ENCODE measurements around the gene ADCK1. TPM values are rescaled to one million over a fixed set of nuclear protein-coding genes. Genes with fewer than 3 reads are reported as not detected.
"Not testable (repeated sequence)": the region's sequence is repeated elsewhere in the genome, so short reads cannot be mapped to it uniquely, and the experiment has no call there.

Gene ADCK1
- total RNA-seq, 1 experiment from 2014 or later: 10.1 TPM

DNA sequence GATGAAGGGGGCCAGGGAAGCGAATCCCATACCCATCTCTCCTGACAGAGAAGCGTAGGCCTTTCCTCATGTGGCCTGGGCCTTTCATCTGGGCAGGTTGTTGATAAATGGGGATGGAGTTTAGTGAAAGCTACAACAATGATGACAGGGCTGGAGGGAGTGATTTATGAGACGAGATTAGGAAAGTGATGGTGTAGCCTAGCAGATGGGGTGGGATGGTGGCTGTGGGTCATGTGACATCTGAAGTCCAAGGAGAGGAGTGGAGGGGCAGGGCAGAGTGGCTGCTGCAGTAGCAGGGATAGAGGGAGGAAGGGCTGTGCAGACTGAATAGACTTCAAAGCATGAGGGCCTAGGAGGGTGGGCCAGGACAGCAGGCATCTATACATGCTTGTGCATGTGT is 85.5 kb downstream of the ADCK1 start:
- ChIA-PET POLR2A (no interaction called here), CTCF (no interaction called here)
- DNase-seq (ENCODE audit: low read depth, low spot score) (no peak), ATAC-seq (no peak)
- H3K9me3 ChIP-seq (ENCODE audit: control insufficient read depth, insufficient read depth, low read depth, low read length): no peaks in the 10 kb centered on the region
- in situ Hi-C loops (cut with HindIII; ENCODE audit: low pct_unique_long_range_greater_than_20kb, low sequenced_read_pairs): no loop called here
- TF ChIP-seq POLR2AphosphoS5 (IDR thresholded peaks at IDR 0.05; ENCODE audit: low read depth, low read length) (no peak), SIN3A (IDR thresholded peaks at IDR 0.05; ENCODE audit: borderline replicate concordance, insufficient read depth, low read depth, low read length) (no peak), TCF7L2 (IDR thresholded peaks at IDR 0.05; ENCODE audit: low read depth, low read length) (no peak)
- TF ChIP-seq, protein P1, sequence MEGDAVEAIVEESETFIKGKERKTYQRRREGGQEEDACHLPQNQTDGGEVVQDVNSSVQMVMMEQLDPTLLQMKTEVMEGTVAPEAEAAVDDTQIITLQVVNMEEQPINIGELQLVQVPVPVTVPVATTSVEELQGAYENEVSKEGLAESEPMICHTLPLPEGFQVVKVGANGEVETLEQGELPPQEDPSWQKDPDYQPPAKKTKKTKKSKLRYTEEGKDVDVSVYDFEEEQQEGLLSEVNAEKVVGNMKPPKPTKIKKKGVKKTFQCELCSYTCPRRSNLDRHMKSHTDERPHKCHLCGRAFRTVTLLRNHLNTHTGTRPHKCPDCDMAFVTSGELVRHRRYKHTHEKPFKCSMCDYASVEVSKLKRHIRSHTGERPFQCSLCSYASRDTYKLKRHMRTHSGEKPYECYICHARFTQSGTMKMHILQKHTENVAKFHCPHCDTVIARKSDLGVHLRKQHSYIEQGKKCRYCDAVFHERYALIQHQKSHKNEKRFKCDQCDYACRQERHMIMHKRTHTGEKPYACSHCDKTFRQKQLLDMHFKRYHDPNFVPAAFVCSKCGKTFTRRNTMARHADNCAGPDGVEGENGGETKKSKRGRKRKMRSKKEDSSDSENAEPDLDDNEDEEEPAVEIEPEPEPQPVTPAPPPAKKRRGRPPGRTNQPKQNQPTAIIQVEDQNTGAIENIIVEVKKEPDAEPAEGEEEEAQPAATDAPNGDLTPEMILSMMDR (IDR thresholded peaks at IDR 0.05): no peak
- TF ChIP-seq, protein P2, sequence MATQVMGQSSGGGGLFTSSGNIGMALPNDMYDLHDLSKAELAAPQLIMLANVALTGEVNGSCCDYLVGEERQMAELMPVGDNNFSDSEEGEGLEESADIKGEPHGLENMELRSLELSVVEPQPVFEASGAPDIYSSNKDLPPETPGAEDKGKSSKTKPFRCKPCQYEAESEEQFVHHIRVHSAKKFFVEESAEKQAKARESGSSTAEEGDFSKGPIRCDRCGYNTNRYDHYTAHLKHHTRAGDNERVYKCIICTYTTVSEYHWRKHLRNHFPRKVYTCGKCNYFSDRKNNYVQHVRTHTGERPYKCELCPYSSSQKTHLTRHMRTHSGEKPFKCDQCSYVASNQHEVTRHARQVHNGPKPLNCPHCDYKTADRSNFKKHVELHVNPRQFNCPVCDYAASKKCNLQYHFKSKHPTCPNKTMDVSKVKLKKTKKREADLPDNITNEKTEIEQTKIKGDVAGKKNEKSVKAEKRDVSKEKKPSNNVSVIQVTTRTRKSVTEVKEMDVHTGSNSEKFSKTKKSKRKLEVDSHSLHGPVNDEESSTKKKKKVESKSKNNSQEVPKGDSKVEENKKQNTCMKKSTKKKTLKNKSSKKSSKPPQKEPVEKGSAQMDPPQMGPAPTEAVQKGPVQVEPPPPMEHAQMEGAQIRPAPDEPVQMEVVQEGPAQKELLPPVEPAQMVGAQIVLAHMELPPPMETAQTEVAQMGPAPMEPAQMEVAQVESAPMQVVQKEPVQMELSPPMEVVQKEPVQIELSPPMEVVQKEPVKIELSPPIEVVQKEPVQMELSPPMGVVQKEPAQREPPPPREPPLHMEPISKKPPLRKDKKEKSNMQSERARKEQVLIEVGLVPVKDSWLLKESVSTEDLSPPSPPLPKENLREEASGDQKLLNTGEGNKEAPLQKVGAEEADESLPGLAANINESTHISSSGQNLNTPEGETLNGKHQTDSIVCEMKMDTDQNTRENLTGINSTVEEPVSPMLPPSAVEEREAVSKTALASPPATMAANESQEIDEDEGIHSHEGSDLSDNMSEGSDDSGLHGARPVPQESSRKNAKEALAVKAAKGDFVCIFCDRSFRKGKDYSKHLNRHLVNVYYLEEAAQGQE (IDR thresholded peaks at IDR 0.05; ENCODE audit: insufficient read depth in 1 of 2, low read depth in 2 of 2, low read length in 1 of 2): no peak
- H3K4me1 ChIP-seq (ENCODE audit: control insufficient read depth, insufficient read depth, low read length): no peaks in the 10 kb centered on the region
- intact Hi-C loops (cut with micrococcal nuclease; ENCODE audit: unreplicated experiment): no loop called here
- H3K4me3 ChIP-seq (ENCODE audit: low read depth in 2 of 2, low read length in 2 of 2): no peak overlapping the region
- no TSS peak for BruUV-seq (replicated peaks)
- H3K27me3 ChIP-seq (ENCODE audit: control insufficient read depth, insufficient read depth, low read length): no peaks in the 10 kb centered on the region
- no peak overlapping the region for H3K27ac ChIP-seq (ENCODE audit: low read length)
- H3K36me3 ChIP-seq (ENCODE audit: control insufficient read depth, insufficient read depth, low read length): no peaks in the 10 kb centered on the region

DNA sequence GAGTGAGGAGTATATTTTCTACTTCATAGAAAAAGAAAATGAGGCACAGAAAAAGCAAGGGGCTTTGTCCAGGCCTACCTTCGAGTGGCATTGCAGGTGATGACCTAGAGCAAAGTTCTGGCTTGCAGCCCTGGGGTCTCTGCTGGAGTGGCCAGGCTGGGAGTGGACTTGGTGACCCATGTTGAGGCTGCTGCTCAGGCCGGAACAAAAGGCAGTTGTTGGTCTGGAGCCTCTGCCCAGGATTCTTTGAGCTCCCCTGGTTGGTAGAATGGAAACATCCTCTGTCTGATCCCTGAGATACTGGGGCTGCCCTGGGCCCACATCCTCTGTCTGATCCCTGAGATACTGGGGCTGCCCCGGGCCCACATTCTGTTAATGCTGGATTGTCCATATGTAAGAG is 86.1 kb downstream of the ADCK1 start:
- CTCF ChIA-PET: no interaction called here
- ATAC-seq: no peak
- no peaks in the 10 kb centered on the region for H3K27me3 ChIP-seq (ENCODE audit: control insufficient read depth, insufficient read depth, low read length)

DNA sequence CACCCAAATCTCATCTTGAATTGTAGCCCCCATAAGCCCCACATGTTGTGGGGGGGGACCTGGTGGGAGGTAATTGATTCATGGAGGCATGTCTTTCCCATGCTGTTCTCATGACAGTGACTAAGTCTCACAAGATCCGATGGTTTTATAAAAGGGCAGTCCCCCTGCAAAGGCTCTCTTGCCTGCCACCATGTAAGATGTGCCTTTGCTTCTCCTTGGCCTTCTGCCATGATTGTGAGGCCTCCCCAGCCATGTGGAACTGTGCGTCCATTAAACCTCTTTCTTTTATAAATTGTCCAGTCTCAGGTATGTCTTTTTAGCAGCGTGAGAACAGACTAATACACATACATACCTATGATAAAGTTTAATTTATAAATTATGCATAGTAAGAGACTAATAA is 89.0 kb downstream of the ADCK1 start:
- H3K9me3 ChIP-seq (ENCODE audit: control insufficient read depth, insufficient read depth, low read depth, low read length); intact Hi-C loops (cut with micrococcal nuclease; ENCODE audit: unreplicated experiment): not testable (repeated sequence)

More for the DNA sequence above, 86.1 kb downstream of the ADCK1 start:
- no peaks in the 10 kb centered on the region for H3K4me1 ChIP-seq (ENCODE audit: control insufficient read depth, insufficient read depth, low read length)
- POLR2A ChIA-PET: no interaction called here
- intact Hi-C loops (cut with micrococcal nuclease; ENCODE audit: unreplicated experiment) (no loop called here), in situ Hi-C loops (cut with HindIII; ENCODE audit: low pct_unique_long_range_greater_than_20kb, low sequenced_read_pairs) (no loop called here)
- no peak for DNase-seq (ENCODE audit: low read depth, low spot score)
- no peaks in the 10 kb centered on the region for H3K36me3 ChIP-seq (ENCODE audit: control insufficient read depth, insufficient read depth, low read length)
- no peak overlapping the region for H3K27ac ChIP-seq (ENCODE audit: low read length)
- no peak for TF ChIP-seq POLR2AphosphoS5 (IDR thresholded peaks at IDR 0.05; ENCODE audit: low read depth, low read length)
- no peak for TF ChIP-seq SIN3A (IDR thresholded peaks at IDR 0.05; ENCODE audit: borderline replicate concordance, insufficient read depth, low read depth, low read length)
- no peak for TF ChIP-seq TCF7L2 (IDR thresholded peaks at IDR 0.05; ENCODE audit: low read depth, low read length)
- TF ChIP-seq, protein P1 (IDR thresholded peaks at IDR 0.05): no peak
- TF ChIP-seq, protein P2 (IDR thresholded peaks at IDR 0.05; ENCODE audit: insufficient read depth in 1 of 2, low read depth in 2 of 2, low read length in 1 of 2): no peak
- no TSS peak for BruUV-seq (replicated peaks)
- H3K9me3 ChIP-seq (ENCODE audit: control insufficient read depth, insufficient read depth, low read depth, low read length): no peaks in the 10 kb centered on the region
- no peak overlapping the region for H3K4me3 ChIP-seq (ENCODE audit: low read depth in 2 of 2, low read length in 2 of 2)

More for the DNA sequence above, 89.0 kb downstream of the ADCK1 start:
- BruUV-seq (replicated peaks); POLR2A ChIA-PET; ATAC-seq; H3K27me3 ChIP-seq (ENCODE audit: control insufficient read depth, insufficient read depth, low read length); H3K36me3 ChIP-seq (ENCODE audit: control insufficient read depth, insufficient read depth, low read length); H3K4me1 ChIP-seq (ENCODE audit: control insufficient read depth, insufficient read depth, low read length); DNase-seq (ENCODE audit: low read depth, low spot score); CTCF ChIA-PET; in situ Hi-C loops (cut with HindIII; ENCODE audit: low pct_unique_long_range_greater_than_20kb, low sequenced_read_pairs); H3K27ac ChIP-seq (ENCODE audit: low read length); H3K4me3 ChIP-seq (ENCODE audit: low read depth in 2 of 2, low read length in 2 of 2): not testable (repeated sequence)
